GM12864 (cell line): ENCODE data around the gene CCN5.

Experiments
- DNase-seq: peaks from one replicate; pipeline ENCODE4 v3.0.0-alpha.2; 2011; ENCODE audit warnings: low read depth
- H3K4me3 ChIP-seq: 2 replicates; pipeline ENCODE4 v1.5.1; 2011; ENCODE audit warnings: mild to moderate bottlenecking, low read depth, low read length, control low read depth
- TF ChIP-seq, protein P1 (sequence below): IDR thresholded peaks from 2 replicates; pipeline ENCODE4 v1.5.1; 2011; ENCODE audit warnings: low read depth, mild to moderate bottlenecking, moderate library complexity, low read length, control low read depth, inconsistent platforms; ENCODE audit errors: missing control alignments

CCN5 gene

DNA sequence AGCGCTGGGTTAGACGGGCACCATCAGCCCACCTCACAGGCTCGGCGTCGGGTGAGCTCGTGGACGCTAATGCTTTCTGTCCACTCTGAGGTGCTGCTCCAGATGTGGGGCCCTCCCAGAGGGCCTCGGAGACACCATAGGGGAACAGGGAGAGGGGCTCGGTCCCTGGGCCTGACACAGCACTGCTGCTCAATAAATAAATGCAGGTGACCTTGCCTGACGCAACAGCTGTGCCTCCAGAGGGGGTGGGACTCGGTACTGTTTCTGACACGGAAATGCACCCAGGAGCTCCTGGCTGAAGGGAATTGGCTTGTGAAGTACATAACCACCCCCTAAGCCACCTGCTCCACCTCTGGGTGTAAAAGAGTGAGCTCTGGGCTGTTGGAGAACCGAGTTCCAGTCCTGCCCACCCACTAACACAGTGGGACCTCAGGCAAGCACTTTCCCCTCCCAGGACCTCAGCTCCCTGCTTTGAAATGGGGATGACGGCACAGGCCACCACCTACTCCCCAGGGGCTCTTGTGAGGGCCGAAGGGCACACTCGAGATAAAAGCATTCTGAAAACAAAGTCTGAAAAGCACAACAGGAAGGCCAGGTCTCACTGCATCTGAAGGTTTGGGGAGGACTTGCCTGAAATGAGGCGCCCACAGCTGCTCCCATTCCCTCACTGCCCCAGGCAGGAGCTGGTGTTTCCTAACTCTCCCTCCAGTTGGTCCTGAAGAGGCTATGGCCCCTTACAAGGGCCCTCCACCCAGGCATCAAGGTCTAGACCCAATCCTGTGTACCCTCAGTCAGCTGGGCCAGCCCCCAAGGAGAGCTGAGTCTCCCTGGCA is 37.1 kb downstream of the CCN5 start:
- no peak overlapping the region for H3K4me3 ChIP-seq
- TF ChIP-seq, protein P1, sequence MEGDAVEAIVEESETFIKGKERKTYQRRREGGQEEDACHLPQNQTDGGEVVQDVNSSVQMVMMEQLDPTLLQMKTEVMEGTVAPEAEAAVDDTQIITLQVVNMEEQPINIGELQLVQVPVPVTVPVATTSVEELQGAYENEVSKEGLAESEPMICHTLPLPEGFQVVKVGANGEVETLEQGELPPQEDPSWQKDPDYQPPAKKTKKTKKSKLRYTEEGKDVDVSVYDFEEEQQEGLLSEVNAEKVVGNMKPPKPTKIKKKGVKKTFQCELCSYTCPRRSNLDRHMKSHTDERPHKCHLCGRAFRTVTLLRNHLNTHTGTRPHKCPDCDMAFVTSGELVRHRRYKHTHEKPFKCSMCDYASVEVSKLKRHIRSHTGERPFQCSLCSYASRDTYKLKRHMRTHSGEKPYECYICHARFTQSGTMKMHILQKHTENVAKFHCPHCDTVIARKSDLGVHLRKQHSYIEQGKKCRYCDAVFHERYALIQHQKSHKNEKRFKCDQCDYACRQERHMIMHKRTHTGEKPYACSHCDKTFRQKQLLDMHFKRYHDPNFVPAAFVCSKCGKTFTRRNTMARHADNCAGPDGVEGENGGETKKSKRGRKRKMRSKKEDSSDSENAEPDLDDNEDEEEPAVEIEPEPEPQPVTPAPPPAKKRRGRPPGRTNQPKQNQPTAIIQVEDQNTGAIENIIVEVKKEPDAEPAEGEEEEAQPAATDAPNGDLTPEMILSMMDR = no peak
- no peak for DNase-seq

DNA sequence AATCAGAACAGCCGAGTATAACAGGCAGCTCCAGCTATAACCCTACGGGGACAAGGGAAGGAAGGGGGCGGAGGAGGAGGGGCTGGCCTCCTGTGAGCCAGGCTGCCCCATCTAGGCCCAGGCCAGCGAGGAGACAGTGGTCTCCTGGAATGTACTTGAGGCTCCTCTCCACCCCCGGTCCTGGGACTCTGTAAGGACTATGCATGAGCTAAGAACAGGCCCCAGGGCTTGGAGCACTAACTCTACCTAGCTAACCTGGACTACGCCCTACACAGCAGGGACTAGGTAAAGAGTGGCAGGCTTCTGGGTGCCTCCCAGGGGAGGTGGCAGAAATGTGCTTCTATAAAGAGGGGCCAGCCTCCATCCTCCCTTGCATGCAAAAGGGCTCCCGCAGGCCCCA is 39.4 kb downstream of the CCN5 start:
- DNase-seq = no peak
- TF ChIP-seq, protein P1 = no peak
- no peak overlapping the region for H3K4me3 ChIP-seq

DNA sequence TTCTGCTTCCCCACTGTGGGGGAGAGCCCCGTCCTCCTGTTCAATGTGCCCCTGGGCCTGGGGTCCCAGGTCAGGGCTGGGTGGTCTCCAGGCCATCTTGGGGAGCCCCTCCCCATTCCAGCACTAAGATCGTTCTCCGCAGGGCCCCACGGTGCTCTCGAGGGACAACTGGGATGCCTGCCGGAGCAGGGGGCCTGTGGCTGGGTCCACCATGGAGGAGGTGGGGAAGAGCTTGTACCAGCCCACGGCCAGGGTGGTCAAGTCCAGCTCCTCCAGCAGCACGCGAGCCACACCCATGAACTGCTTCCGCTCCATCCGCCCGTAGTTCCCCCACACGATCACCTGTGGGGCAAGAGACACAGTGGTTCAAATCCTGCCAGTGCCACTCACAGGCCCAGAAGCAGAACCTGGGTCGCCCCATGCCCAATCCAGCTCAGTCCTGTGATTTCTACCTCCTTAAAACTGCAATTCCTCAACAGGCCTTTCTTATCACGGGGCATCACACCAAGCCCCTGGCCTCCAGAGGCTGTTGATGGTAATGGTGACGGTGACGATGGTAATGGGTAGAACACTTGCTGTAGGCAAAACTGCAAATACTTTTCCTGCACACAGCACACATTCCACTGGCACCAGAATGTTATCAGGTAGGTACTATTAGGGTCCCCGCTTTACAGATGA is 41.0 kb downstream of the CCN5 start:
- H3K4me3 ChIP-seq = no peak overlapping the region
- no peak for DNase-seq
- TF ChIP-seq, protein P1 = no peak

DNA sequence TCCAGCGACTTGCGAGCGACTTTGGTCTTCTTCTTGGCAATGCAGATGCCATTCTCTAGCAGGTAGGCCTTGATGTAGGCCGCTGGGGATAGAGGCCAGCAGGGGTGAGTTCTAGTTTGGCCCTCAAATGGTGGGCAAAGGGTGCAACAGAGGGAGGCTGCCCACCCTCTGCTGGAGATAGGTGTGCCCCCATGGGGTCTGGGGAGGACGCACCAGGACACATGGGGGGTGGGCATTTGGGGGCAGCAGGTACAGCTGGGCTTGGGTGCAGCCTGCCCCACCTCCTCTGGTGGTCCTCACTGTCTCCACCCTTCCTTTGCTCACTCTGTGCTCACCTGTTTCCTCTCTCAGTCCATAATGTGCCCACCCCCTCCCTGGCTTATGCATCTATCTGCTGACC is 41.8 kb downstream of the CCN5 start:
- no peak overlapping the region for H3K4me3 ChIP-seq
- no peak for DNase-seq
- TF ChIP-seq, protein P1 = no peak

DNA sequence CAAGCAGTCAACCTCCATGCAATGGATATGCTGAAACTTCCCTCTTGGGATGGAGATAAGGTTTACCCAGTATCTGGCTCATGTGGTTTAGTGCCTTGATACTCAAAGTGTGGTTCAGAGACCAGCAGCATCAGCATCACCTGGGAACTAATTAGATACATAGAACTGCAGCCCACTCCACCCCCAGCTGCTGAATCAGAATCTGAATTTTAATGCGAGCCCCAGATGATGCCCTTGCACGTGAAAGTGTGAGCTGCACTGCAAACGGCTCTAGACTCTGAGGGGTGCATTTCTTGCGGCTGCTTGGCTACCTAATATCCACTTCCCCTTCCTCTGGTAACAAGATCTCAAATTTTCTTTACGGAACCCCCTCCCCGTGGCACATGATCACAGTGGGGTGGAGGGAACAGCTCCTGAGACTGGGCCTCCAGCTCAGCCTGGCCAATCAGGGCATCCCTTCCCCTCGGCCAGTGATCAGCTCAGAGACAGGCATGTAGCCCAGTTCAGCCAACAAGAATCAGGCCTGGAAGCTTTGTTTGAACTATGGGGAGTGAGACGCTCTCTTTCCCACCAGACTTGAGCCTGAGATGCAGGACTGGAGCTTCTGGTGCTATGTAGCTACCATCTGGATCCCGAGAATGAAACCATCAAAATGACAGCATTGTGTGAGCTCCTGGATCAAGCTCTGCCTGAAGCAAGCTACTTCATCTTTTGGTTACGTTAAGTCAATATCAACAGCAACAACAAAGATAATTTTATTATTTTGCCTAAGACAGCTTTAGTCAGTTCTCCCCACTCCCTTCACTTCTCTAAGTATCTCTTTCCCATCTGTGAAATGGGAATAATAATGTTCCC is 43.3 kb downstream of the CCN5 start:
- DNase-seq = no peak
- H3K4me3 ChIP-seq = no peak overlapping the region
- TF ChIP-seq, protein P1 = no peak

DNA sequence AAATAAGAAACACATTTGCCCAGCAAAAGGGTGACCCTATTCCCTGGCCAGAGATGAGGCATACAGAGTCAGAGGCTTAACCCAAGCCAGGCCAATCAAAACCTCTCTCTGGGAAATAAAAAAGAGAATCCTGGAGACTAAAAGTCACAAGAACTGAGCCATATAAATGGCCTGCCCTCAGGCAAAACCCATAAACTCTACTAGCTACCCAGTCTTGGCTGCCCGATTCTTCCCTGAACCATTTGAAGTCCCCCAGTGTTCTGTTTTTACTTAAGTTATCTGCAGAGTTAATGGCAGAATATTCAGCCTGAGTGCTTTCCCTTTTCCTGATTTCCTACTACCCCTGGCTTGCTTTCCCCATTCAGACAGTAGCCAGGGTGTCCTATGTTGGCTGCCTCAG is 44.4 kb downstream of the CCN5 start:
- TF ChIP-seq, protein P1 = no peak
- DNase-seq = no peak
- no peak overlapping the region for H3K4me3 ChIP-seq
